Stimulated activated CD8-positive, alpha-beta memory T cell treated with anti-CD3 and anti-CD28 coated beads, Interleukin-2, amount 100 ng/mL, for 1 hour (primary cell): ENCODE data around the gene KCNH1.
"Not testable (repeated sequence)": the region's sequence is repeated elsewhere in the genome, so short reads cannot be mapped to it uniquely, and the experiment has no call there.

Source experiments
- DNase-seq, 2 donors: peaks; one replicate each; pipeline ENCODE4 v3.0.0-alpha.2; 2020; ENCODE audit warnings: low read depth in 2 of 2

Gene KCNH1

DNA sequence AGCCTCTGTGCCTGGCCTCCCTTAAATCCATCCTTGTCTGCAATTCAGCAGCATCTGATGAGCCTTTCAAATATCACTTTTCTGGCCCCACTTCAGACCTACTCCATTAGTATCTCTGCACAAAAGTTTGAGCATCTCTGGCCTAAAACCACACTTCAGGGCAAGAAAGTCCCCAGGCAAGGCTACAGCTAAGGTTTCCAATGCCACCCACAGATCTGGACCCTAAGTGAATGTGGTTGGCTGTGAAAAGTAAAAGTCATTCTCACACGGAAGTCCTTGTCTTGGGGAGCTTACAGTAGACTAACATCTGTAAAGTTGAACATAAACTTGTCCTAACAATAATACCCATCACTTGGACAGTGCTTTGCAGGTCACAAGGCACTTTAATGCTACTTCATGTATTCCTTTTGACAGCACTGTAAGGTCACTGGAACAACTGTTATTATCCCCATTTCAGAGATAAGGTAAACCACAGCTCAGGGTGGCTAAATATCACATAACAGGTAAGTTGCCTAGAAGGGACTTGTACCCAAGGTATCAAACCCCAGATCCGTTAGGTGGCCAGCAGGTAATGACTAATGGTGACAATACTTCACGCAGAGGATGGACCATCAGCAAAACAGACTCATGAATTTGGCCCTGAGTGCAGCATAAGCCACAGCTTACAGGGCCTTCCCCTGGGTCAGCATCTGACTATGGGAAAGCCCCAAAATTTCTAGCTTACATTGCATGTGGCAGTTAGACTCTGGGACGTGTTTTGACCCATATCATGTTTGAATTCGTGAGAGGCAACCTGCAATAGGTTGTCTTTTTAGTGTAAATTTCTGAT lies 449.3 kb downstream of the KCNH1 start:
- no peak for DNase-seq

DNA sequence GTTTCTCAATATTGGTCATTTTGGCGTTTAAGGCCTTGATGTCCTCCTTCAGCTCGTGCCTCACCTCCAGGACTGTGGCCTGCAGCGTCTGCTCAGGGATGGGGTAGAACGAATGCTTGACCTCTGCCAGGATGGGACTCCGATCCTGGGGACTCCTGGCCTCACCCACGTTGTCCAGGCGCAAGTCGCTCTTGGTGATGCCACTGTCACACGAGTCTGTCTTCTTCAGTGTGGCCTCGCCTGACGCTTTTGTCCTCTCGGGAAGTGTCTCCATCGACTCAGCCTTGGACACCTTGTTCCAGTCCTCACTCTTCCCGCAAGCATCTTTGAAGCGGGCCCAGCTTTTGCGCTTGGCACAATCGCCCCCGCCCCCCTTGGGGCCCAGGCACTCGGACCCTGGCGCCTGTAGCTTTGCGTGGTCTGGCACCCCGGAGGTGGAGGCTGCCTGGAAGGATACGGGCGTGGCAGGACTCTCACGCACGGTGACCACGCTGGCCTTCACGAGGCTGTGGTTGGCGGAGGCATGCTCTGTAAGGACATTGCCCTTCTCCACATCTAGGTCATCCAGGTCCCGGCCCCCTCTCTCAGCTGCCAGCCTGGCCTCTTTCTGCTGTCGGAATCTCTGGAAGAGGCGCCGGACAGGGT lies 450.4 kb downstream of the KCNH1 start:
- no peak for DNase-seq

DNA sequence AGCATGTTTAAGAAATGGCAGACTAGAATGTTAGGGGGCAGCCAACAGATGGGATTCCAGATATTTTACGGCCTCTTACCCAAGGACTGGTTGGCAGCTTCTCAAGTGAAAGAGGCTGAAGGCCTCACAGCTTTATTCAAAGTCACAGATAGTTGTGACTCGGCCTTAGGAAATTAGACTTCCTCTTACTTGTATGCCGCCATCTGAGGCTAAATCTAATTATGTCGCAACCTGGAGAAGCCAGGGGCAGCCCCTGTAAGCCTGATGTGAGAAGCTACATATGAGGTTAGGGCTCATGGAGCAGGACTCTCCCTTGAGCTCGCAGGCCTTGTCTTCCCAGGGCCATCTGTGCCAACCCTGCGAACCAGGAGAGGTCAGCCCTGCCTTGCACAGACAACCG lies 452.8 kb downstream of the KCNH1 start:
- no peak for DNase-seq

DNA sequence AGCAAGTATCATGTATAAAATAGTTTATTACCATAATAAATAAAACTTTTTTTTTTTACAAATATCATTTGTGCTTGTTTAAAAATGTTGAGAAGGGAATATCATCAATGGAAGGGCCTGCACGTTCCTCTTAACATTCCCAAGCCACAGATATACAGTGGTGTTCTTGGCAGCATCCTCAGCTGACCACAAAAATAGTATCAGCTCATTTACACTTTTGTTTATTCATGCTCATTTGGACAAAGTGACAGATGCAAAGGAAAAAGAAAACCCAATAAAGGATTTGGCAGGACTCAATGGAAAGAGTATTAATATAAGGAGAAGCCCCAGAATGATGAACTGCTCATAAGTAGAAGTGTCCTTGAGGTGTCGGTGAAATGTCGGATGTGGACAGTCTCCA lies 455.6 kb downstream of the KCNH1 start:
- DNase-seq = no peak

DNA sequence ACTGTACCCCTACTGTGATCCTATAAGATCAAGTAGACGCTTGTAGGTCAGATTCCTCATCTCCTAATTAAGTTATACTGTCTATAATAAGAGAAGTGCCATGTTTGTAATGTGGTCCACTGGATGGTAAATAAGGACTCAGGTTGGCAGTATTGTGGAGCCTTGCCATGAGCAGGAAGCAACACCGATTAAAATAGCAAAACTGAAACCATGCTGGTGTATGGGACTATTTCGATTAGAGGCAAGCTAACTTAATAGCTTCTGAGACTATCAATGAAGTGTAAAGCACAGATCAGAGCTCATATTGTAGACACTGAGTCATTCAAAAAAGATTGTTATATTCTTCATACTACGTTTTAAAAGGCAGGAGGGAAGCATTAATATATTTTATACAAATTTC lies 456.4 kb downstream of the KCNH1 start:
- no peak for DNase-seq

DNA sequence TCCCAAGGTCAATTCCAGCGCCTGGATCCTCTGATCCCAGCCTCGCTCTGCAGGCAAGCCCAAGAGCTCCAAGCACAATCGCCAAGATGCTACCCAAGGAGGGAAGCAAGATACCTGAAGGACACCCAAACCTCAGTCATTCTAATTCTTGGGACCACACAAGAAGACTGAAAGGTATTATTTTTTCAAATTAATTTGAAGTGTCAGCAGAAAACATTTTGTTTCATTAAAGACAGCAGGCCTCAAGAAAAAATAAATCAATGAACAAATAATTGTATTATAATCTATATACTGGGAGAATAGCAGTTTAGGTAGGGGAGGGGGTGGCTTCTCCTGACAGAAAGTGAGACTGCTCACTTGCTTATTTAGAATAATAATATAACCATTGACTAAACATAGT lies 457.4 kb downstream of the KCNH1 start:
- DNase-seq = no peak

DNA sequence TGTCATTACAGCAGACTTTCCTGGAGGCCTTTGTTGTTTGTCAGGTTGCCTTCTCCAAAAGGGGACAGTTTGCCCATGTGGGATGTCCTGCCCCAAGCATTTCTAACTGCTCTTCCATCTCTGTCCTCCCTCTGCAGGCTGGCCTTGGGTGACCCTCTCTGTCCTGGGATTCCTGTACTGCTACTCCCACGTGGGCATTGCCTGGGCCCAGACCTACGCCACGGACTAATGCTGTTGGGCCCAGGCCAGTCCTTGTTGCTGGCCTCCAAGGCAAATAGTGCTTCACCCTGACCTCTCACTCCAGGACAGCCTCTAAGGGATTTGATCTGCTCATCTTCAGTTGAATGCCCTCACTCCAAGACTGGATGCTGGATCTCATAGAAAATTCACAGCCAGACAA lies 459.8 kb downstream of the KCNH1 start:
- DNase-seq = no peak

DNA sequence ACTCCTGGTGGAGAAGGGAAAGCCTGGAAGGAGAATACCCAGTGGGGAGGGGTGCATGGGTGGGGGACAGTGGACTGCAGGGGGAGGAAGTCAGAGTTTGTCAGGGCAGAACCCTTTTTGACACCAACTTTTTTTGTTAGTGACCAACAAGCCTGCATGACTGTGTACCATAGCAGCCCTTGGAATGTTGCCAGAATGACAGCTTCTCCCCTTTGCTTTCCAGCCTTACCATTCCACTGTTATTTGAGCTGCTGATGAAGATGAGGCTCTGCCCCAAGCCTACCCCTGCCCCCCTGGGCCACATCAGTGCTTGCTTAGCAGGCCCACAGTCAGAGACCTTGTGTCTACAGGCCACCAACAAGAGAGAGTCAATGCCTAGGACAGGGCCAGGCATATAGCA lies 464.0 kb downstream of the KCNH1 start:
- DNase-seq = no peak

DNA sequence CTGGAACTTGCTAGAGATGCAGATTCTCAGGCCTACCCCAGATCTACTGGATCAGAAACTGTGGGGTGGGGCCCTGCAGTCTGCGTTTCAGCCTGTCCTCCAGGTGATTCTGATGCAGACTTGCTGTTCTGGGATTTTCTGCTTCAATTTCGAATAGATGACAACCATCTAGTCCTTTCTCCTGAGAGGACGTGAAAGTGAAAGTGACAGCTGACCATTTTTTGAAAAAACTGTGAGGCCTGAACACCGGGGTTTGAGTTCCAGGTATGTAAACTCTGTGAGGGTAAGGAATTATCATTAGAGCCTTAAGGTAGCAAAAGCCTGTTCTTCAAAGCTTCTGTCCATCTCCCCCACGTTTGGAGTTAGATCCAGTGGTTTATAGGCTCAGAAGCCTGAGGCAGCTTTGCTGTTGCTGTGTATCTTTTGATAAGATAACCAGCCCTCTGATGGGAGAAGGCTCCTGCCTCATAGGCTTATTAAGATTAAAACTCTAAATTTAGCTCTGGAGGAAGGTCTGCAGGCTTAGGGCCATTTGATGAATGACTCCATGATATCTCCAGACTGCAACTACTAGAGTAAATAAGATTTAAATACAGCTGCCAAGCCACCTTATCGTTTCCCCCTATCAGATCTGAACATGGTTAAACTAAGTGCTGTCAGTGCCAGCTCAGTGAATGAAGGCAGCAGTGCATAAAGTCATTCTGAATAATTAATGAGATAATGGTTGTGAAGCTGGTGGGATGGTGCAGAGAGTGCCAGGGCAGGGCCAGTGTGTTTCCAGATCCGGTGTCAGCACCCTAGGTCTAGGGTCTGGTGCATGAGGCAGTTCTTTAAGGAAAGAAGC lies 470.0 kb downstream of the KCNH1 start:
- DNase-seq = no peak

DNA sequence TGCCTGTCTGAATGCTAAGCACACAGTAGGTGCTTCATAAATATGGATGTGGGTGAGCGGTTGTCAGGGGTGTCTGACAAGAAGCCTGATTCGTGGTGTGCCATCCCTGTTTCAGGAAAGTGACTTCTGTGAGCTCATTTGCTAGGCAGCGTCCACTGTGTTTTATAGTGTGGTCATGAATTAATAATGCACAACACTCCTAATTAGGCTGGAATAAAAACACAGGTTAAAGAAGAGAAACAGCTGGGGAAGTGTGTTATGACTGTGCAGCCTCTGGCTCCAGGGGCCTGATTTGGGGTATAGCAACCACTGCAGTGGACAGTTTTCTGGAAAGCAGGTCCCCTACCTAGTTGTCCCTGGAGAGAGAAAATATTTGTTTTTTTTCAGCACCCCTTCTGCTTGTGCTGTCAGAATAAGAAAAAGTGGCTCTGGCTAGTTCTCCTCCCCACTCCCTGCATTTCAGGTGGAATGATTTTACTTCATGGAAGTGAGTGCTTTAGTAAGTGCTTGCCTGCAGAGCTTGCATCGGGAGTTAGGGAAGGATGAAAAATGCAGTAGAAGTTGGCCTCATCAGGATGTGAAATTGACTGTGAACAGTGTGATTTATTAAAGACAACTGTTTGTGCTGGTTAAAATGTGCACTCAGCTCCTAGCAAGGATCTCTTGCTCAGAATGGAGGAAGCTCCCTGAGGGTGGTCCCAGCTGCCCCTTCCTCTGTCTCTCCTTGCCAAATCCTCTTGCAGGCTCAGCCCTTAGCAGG lies 471.5 kb downstream of the KCNH1 start:
- DNase-seq = no peak

DNA sequence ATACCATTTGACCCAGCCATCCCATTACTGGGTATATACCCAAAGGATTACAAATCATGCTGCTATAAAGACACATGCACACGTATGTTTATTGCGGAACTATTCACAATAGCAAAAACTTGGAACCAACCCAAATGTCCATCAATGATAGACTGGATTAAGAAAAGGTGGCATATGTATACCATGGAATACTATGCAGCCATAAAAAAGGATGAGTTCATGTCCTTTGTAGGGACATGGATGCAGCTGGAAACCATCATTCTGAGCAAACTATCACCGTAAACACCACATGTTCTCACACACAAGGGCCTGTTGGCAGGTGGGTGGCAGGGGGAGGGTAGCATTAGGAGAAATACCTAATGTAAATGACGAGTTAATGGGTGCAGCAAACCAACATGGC lies 472.4 kb downstream of the KCNH1 start:
- DNase-seq = not testable (repeated sequence)

DNA sequence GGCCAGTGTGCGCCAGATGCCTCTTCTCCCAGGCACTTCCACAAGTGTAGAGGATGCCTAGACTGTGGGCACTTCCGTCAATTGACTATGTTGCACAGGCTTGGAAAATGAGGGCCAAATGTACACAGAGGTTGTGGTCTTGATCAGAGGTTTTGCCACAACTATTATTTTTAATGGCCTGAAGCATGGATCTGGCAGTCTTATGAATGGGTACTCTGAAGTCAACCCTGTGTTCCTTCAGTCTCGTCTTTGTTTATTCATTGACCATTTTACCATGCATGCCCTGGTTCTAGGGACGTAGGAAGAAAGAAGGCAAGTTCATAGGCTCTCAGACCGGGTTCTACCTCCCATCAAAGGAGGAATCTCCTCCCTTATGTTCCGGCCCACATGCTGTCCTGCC lies 476.1 kb downstream of the KCNH1 start:
- DNase-seq = no peak

DNA sequence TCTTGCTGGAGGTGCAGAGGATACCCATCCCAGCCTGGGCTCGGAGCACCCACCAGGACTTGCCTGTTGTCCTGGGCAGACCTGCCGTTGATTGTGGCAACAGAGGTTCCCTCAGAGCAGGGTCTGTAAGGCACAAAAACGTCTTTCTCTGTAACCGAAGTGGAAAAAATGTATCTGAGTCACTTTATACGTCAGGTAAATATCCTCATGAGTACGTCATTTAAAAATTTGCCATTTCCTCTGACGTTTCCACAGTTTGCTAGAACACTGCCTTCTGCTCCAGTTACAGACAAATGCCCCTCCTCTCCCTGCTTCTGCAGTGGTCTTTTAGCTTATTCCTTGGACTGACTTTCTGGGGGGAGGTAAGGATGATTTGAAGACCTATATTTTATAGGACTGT lies 478.4 kb downstream of the KCNH1 start:
- no peak for DNase-seq

DNA sequence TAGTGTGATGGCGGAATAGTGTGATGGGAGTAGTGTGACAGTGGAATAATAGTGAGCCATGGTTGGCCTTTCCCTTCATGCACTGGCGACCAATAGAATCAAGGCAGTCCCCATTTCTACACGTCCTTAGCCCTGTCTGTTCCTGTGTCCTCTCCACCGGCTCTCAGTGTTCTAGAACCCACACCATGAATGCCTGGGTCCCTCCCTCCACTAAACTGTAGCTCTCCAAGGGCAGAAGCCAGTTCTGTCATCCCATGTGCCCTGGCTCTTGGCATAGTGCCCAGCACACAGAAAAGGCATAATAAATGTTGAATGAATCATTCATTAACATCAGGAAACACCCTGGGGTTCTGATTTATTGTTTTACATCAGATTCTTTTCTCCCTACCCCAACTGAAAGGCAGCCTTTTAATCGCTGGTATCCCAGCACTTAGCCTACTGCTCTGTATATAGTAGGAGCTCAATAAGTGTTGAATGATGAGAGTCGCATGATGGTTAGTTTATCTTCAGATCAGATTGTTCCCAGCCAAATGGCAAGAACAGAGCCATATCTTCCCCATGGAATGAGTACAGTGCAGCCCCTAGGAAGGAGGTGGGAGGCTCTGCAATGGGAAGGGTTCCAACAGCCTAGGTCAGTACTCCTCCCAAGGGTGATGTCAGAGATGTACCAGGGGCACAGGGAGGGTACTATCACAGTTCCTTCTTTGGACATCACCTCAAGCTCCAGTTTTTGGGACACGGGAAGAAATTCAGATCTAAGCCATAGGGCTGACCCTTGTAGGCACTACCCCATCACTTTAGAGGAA lies 479.6 kb downstream of the KCNH1 start:
- no peak for DNase-seq

DNA sequence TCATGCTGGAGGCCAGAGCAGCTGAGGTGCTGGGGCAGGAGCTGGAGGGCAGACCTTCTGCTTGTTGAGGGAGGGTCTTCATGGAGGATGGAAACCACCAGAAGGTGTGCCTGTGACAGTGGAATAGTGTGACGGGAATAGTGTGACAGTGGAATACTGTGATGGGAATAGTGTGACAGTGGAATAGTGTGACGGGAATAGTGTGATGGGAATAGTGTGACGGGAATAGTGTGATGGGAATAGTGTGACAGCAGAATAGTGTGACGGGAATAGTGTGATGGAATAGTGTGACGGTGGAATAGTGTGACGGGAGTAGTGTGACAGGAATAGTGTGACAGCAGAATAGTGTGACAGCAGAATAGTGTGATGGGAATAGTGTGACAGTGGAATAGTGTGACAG lies 480.2 kb downstream of the KCNH1 start:
- no peak for DNase-seq

DNA sequence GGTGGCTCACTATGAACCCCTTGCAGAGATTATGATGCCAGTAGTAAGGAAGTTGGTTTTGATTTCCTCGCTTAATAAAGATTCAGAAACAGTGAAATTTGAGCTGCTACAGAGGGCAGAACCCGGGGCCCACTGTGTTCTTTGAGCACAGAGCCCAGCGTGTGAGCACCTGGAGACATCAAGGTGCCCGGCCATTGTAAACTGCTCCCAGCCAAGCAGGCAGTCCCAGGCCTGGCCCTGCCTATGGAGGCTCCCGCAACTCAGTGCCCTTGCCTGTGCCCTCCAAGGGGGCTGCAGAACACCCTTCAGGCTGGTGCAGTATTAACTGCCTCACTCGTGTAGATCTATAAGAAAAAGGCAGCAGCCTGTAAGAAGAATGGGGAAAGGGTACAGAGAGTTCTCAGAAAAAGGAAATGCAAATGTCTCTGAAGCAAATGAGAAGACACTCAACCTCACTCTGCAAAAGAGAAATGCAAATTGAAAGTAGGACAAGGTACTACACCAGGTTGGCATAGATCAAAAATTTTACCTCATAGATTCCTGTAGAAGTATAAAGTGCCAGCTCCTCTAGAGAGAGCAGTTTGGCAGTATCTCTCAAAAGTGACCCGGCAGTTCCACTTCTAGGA lies 481.5 kb downstream of the KCNH1 start:
- no peak for DNase-seq

DNA sequence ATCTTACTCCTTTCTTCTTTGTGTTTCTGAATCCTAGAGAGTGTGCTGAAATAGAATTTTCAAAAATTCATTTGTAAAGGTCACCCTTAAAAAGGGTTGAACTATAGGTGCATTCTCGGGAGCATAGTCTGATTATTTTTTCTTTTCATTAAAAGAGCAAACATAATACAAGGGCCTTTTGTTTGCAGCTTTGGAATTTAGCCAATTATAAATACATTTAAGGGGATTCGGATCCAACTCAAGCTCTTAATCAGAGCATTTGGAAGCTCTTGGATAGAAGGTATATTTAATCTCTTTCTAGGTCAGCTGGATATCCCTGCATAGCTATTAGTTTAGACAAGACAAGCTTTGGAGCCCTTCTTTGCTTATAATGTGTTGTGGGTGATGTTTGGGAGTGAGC lies 483.5 kb downstream of the KCNH1 start:
- DNase-seq = no peak

DNA sequence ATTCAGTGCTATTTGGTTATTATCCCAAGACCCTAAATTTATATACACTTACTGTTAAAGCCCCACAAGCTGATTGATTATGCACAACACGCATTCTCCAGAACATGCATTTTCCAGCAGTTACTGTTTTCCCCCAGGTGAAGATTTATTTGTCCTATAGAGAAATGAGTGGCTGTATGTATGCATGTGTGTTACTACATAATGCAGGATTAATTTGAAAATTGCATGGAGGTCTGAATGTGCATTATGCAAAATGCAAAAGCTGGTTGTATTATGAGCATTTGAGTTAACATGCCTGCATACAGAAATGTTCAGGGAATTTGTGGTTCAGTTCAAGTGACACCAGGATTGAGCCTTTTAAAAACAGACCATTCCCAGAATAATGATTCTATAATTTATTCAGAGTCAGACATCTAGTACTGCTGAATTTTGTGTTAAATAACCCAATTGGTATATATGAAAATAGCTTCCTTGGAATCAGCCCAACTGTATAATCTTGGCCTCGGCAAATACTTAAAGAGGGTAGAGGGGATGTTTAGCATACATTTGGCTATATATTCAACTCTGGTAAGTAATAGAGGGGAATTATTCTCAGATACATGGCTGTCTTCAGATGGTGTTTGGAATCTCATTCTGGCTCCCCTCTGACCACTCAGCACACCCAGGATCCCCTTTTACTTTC lies 485.2 kb downstream of the KCNH1 start:
- no peak for DNase-seq

DNA sequence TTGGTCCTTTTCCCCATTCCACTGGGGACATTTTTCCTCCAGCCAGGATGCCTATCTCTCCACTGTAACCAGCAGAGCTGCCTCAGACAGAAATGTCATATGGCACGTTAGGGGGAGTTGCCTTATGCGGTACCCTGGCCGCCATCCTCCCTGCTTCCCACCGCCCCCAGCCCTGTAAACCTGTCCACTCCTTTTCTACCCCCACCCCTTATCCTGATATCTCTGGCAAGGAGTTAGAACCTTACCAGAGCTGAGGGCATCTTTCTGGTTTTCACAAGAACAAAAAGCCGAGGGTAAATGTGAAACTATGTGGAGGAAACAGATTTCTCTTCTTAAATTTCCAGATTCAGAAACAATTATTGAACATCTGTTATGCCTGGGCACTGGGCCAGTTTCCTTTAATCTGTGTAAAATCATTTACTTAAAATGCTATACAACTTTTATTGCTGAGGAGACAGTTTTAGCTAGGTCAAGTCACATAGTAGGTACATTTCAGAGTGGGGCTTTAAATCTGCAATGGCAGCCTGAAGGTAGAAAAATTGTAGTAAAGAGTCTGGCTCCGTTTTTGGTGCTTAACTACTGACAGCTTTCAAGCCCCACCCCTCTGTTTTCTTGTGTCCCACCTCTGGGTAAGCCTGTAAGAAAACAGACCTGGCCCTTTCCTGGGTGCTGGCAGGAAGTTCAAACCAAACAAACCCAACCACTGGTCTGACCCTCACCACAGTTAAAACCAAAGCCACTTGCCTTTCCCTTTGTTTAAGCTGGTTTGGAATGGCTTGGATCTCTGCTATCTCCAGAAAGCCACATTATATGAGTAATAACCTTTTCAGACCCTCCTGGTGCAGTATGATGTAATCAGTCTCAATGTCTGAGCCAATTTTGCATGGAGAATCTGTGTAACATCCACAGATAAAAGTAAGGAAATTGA lies 486.3 kb downstream of the KCNH1 start:
- no peak for DNase-seq
